T-cell (primary cell): ENCODE data around the gene VWA5B2. TPM values are rescaled to one million over a fixed set of nuclear protein-coding genes. Genes with fewer than 3 reads are reported as not detected.
A peak's percentile ranks its signal among the peaks of the same experiment; 100 is the strongest.

Experiments
- ATAC-seq, 4 experiments: fragments of 200-7000 bp in 3 of 4; fragments of 150-1000 bp in 1 of 4; cut with Tn5 transposase; replicated peaks in 1 of 4; 1 replicate in 3 of 4; 2 replicates in 1 of 4; pipeline ENCODE4 v1.10.0; 2021; ENCODE audit warnings: moderate library complexity in 3 of 4, mild to moderate bottlenecking in 2 of 4, moderate number of reproducible peaks in 1 of 4
- CTCF ChIA-PET, 2 donors: fragments of 300-600 bp; sonication (Branson Sonifier 250); formaldehyde crosslinking; loops; one replicate each; lab custom pipeline; 2022; ENCODE audit warnings: antibody characterized with exemption in 2 of 2; lab: Charles Lee
- POLR2A ChIA-PET, 2 donors: fragments of 300-600 bp; sonication (Branson Sonifier 250); formaldehyde crosslinking; loops; one replicate each; lab custom pipeline; 2022; ENCODE audit warnings: antibody characterized with exemption in 2 of 2; lab: Charles Lee
- DNase-seq, 35 experiments: peaks; one replicate each; pipeline versions ENCODE4 v3.0.0 to v3.0.0-alpha.2; 2013 to 2023
- H3K27ac ChIP-seq: one replicate; pipeline ENCODE4 v1.5.1; 2013; ENCODE audit warnings: low read length
- H3K27me3 ChIP-seq, 2 experiments: replicated peaks in 1 of 2; 1 replicate in 1 of 2; 2 replicates in 1 of 2; pipeline versions ENCODE4 v1.6.1 to v1.7.0; 2013; ENCODE audit warnings: low read length in 1 of 2, mixed read lengths in 1 of 2; ENCODE audit not compliant: control insufficient read depth in 2 of 2, insufficient read depth in 2 of 2; ENCODE audit errors: extremely low read depth in 1 of 2
- H3K36me3 ChIP-seq, 2 donors: 1 replicate in 1 of 2; 2 replicates in 1 of 2; pipeline versions ENCODE4 v1.6.1 to v1.7.0; 2013; ENCODE audit warnings: low read length in 1 of 2; ENCODE audit not compliant: control insufficient read depth in 2 of 2, insufficient read depth in 1 of 2; ENCODE audit errors: extremely low read depth in 1 of 2
- H3K4me1 ChIP-seq, 2 experiments: 1 replicate in 1 of 2; 2 replicates in 1 of 2; pipeline versions ENCODE4 v1.6.1 to v1.7.0; 2013; ENCODE audit warnings: low read length in 2 of 2, mixed read lengths in 1 of 2; ENCODE audit not compliant: insufficient read depth in 2 of 2, control insufficient read depth in 1 of 2; ENCODE audit errors: extremely low read depth in 1 of 2
- H3K4me3 ChIP-seq, 2 donors: 1 replicate in 1 of 2; 2 replicates in 1 of 2; pipeline versions ENCODE4 v1.5.1 to v1.7.0; 2013; ENCODE audit warnings: mild to moderate bottlenecking in 2 of 2, low read length in 1 of 2, moderate library complexity in 1 of 2; ENCODE audit not compliant: control insufficient read depth in 1 of 2; ENCODE audit errors: extremely low read depth in 1 of 2
- H3K9me3 ChIP-seq: 2 replicates; pipeline ENCODE4 v1.7.0; 2013
- H3K27ac Mint-ChIP-seq, 2 donors: one replicate each; pipeline ENCODE4 v1.8.0; 2020 to 2021; ENCODE audit warnings: mild to moderate bottlenecking in 2 of 2, mixed read lengths in 2 of 2
- H3K27me3 Mint-ChIP-seq, 2 donors: one replicate each; pipeline ENCODE4 v1.8.0; 2021 to 2022; ENCODE audit warnings: mixed read lengths in 2 of 2
- H3K36me3 Mint-ChIP-seq: one replicate; pipeline ENCODE4 v1.8.0; 2021; ENCODE audit warnings: mixed read lengths
- H3K4me1 Mint-ChIP-seq, 3 donors: one replicate each; pipeline ENCODE4 v1.8.0; 2020 to 2022; ENCODE audit warnings: mixed read lengths in 3 of 3, mild to moderate bottlenecking in 1 of 3
- H3K4me3 Mint-ChIP-seq, 3 donors: one replicate each; pipeline ENCODE4 v1.8.0; 2020 to 2022; ENCODE audit warnings: mild to moderate bottlenecking in 3 of 3, mixed read lengths in 3 of 3, moderate library complexity in 3 of 3
- H3K9me3 Mint-ChIP-seq, 3 donors: one replicate each; pipeline ENCODE4 v1.8.0; 2020 to 2022; ENCODE audit warnings: mixed read lengths in 3 of 3
- WGBS: methylation state at CpG from one replicate; pipeline ENCODE4 v1.1.5; 2013; ENCODE audit warnings: missing lambda C conversion rate; ENCODE audit not compliant: insufficient coverage; 5-methylcytosine and 5-hydroxymethylcytosine counted together
- total RNA-seq, 35 experiments: library from RNA in 6 of 35; stranded (reverse) in 6 of 35; fragments of 120-200 nt in 1 of 35; gene quantifications; one replicate each; pipeline versions ENCODE4 v1.2.1 to v1.2.4 and lab custom pipeline; 2013 to 2026

VWA5B2 gene
- total RNA-seq, 5 donors from 2014 or later (not counting 1 experiment from before 2014, with no cell fraction given), result 0.10 to 0.23 (median 0.16) TPM; not detected in 2

- H3K27ac Mint-ChIP-seq, result no peak overlapping the region
- WGBS, result 39% methylated on average over 4 of the region's 4 CpGs
- H3K27ac ChIP-seq, result no peak overlapping the region
- H3K4me1 Mint-ChIP-seq, result no peaks in the 10 kb centered on the region
- no peaks in the 10 kb centered on the region for H3K36me3 ChIP-seq
- no peaks in the 10 kb centered on the region for H3K36me3 Mint-ChIP-seq
- peaks cover 0 to 4% of the 10 kb centered on the region in 2 experiments for H3K4me1 ChIP-seq
- peaks cover 18 to 32% of the 10 kb centered on the region in 2 donors for H3K27me3 Mint-ChIP-seq
- H3K27me3 ChIP-seq, result peaks cover 0 to 25% of the 10 kb centered on the region in 2 experiments
- ChIA-PET POLR2A (no interaction called here), CTCF (interaction anchor here (0.5 to 1.0 kb wide), 3 partner anchors 57 to 270 kb away, joined by 3 read pairs; no protein-coding TSS in a partner anchor)
- H3K4me3 ChIP-seq, result no peak overlapping the region
- no peak overlapping the region for H3K4me3 Mint-ChIP-seq
- no peaks in the 10 kb centered on the region for H3K9me3 ChIP-seq
- ATAC-seq, result peak in 3 of 4 experiments; percentile 37 to 48 (median 39)
- DNase-seq, result peak in 2 of 35 experiments; percentile 15 to 35
- no peaks in the 10 kb centered on the region for H3K9me3 Mint-ChIP-seq
Measured at GRCh38 chr3:184284696-184285095, 55.3 kb downstream of the VWA5B2 start.

GRCh38 chr3:184289426-184289938, 60.1 kb downstream of the VWA5B2 start:
- H3K9me3 Mint-ChIP-seq, result no peaks in the 10 kb centered on the region
- Histone ChIP-seq H3K27ac (no peak overlapping the region), H3K36me3 (no peaks in the 10 kb centered on the region), H3K4me3 (no peak overlapping the region), H3K9me3 (no peaks in the 10 kb centered on the region), H3K27me3 (peaks cover 0 to 30% of the 10 kb centered on the region in 2 experiments), H3K4me1 (peaks cover 0 to 4% of the 10 kb centered on the region in 2 experiments)
- WGBS, result 4% methylated on average over 4 of the region's 10 CpGs
- CTCF ChIA-PET, result interaction anchor here (0.6 to 1.4 kb wide), 4 partner anchors 18 to 394 kb away, joined by 3 to 9 read pairs (median 4); no protein-coding TSS in a partner anchor
- POLR2A ChIA-PET, result interaction anchor here in 1 of 2 donors (0.5 kb wide), 1 partner anchor 92 kb away, joined by 3 read pairs; no protein-coding TSS in a partner anchor
- H3K36me3 Mint-ChIP-seq, result no peaks in the 10 kb centered on the region
- H3K27me3 Mint-ChIP-seq, result peaks cover 18 to 25% of the 10 kb centered on the region in 2 donors
- peak; percentile 45 to 79 (median 64) for ATAC-seq
- no peaks in the 10 kb centered on the region for H3K4me1 Mint-ChIP-seq
- DNase-seq, result peak in 28 of 35 experiments; percentile 10 to 68 (median 40)
- H3K27ac Mint-ChIP-seq, result no peak overlapping the region
- H3K4me3 Mint-ChIP-seq, result no peak overlapping the region

GRCh38 chr3:184290331-184290730, 60.9 kb downstream of the VWA5B2 start:
- ChIA-PET POLR2A (no interaction called here), CTCF (interaction anchor here in 1 of 2 donors (0.8 kb wide), 1 partner anchor 19 kb away, joined by 9 read pairs; no protein-coding TSS in a partner anchor)
- no peak for ATAC-seq
- no peak for DNase-seq
- H3K36me3 ChIP-seq, result no peaks in the 10 kb centered on the region
- Mint-ChIP-seq H3K4me3 (no peak overlapping the region), H3K4me1 (no peaks in the 10 kb centered on the region), H3K9me3 (no peaks in the 10 kb centered on the region), H3K27me3 (peaks cover 18 to 21% of the 10 kb centered on the region in 2 donors), H3K36me3 (no peaks in the 10 kb centered on the region), H3K27ac (no peak overlapping the region)
- H3K27me3 ChIP-seq, result peaks cover 0 to 23% of the 10 kb centered on the region in 2 experiments
- H3K4me1 ChIP-seq, result peaks cover 0 to 4% of the 10 kb centered on the region in 2 experiments
- no peaks in the 10 kb centered on the region for H3K9me3 ChIP-seq
- H3K4me3 ChIP-seq, result no peak overlapping the region
- 94% methylated on average over 3 of the region's 10 CpGs for WGBS
- no peak overlapping the region for H3K27ac ChIP-seq

GRCh38 chr3:184291044-184291737, 61.8 kb downstream of the VWA5B2 start:
- H3K4me1 Mint-ChIP-seq, result no peaks in the 10 kb centered on the region
- DNase-seq, result no peak
- H3K27ac ChIP-seq, result no peak overlapping the region
- no peak overlapping the region for H3K27ac Mint-ChIP-seq
- ChIA-PET CTCF (interaction anchor here in 1 of 2 donors (0.6 kb wide), 2 partner anchors 12 to 63 kb away, joined by 3 to 5 read pairs; no protein-coding TSS in a partner anchor), POLR2A (interaction anchor here in 1 of 2 donors (0.6 kb wide), 1 partner anchor 33 kb away, joined by 5 read pairs; no protein-coding TSS in a partner anchor)
- no peaks in the 10 kb centered on the region for H3K36me3 Mint-ChIP-seq
- peaks cover 11 to 13% of the 10 kb centered on the region in 2 donors for H3K27me3 Mint-ChIP-seq
- peaks cover 0 to 4% of the 10 kb centered on the region in 2 experiments for H3K4me1 ChIP-seq
- H3K4me3 Mint-ChIP-seq, result no peak overlapping the region
- no peaks in the 10 kb centered on the region for H3K36me3 ChIP-seq
- H3K4me3 ChIP-seq, result no peak overlapping the region
- H3K9me3 ChIP-seq, result no peaks in the 10 kb centered on the region
- H3K27me3 ChIP-seq, result peaks cover 0 to 21% of the 10 kb centered on the region in 2 experiments
- WGBS, result 87% methylated on average over 21 of the region's 22 CpGs
- no peak for ATAC-seq
- no peaks in the 10 kb centered on the region for H3K9me3 Mint-ChIP-seq

Other genes starting within 250 kb of the VWA5B2 start
- 10 to 100 TPM; 17.6 to 34.3 (median 30.2) TPM for gene ABCC5, start 211.7 kb upstream of the VWA5B2 start, total RNA-seq
- gene HTR3D, start 197.8 kb upstream of the VWA5B2 start, total RNA-seq, result not detected
- not detected for gene HTR3C, start 176.5 kb upstream of the VWA5B2 start, total RNA-seq
- gene HTR3E, start 132.5 kb upstream of the VWA5B2 start, total RNA-seq, result not detected
- gene EIF2B5, start 94.2 kb upstream of the VWA5B2 start, total RNA-seq, result 10 to 100 TPM; 57.8 to 74.3 (median 72.3) TPM
- gene DVL3, start 74.2 kb upstream of the VWA5B2 start, total RNA-seq, result 10 to 100 TPM; 33.8 to 60.2 (median 51.2) TPM
- 100 to 1,000 TPM; 124 to 196 (median 188) TPM for gene AP2M1, start 54.7 kb upstream of the VWA5B2 start, total RNA-seq
- gene ABCF3, start 43.4 kb upstream of the VWA5B2 start, total RNA-seq, result 100 to 1,000 TPM; 112 to 145 (median 125) TPM
- gene ALG3, start 19.4 kb downstream of the VWA5B2 start, total RNA-seq, result 10 to 100 TPM; 18.7 to 43.1 (median 39.9) TPM
- gene EEF1AKMT4, start 20.1 kb downstream of the VWA5B2 start, total RNA-seq, result 1 to 10 TPM in 4 of 5 donors, under 1 TPM in 1; 0.37 to 4.0 (median 2.3) TPM
- under 1 TPM in 1 of 5 donors, not detected in 4; 0.19 TPM for gene CAMK2N2, start 32.0 kb downstream of the VWA5B2 start, total RNA-seq
- gene ECE2, start 46.4 kb downstream of the VWA5B2 start, total RNA-seq, result not detected
- gene PSMD2, start 69.7 kb downstream of the VWA5B2 start, total RNA-seq, result 100 to 1,000 TPM; 134 to 151 (median 149) TPM
- gene EIF4G1, start 85.0 kb downstream of the VWA5B2 start, total RNA-seq, result 100 to 1,000 TPM; 232 to 290 (median 271) TPM
- 10 to 100 TPM in 3 of 5 donors, 1 to 10 TPM in 2; 8.3 to 13.8 (median 11.9) TPM for gene FAM131A, start 108.0 kb downstream of the VWA5B2 start, total RNA-seq
- 1 to 10 TPM; 3.2 to 5.9 (median 4.6) TPM for gene CLCN2, start 132.0 kb downstream of the VWA5B2 start, total RNA-seq
- 10 to 100 TPM; 33.0 to 75.1 (median 53.3) TPM for gene POLR2H, start 132.1 kb downstream of the VWA5B2 start, total RNA-seq
- not detected for gene THPO, start 148.6 kb downstream of the VWA5B2 start, total RNA-seq
- under 1 TPM in 1 of 5 donors, not detected in 4; 0.28 TPM for gene CHRD, start 150.5 kb downstream of the VWA5B2 start, total RNA-seq